ENCODE results near the gene ADAMTS2.

GRCh38 chr5:179169836-179170235, 175.4 kb downstream of the ADAMTS2 start:
- no peak for TF ChIP-seq CTCF (conservative IDR thresholded peaks at IDR 0.05 in 1 of 2, IDR thresholded peaks at IDR 0.05 in 1 of 2; ENCODE audit: low read depth in 1 of 2, low read length in 2 of 2)
- no peak for TF ChIP-seq EZH2 (IDR thresholded peaks at IDR 0.05; ENCODE audit: low read length, missing control alignments)
